HepG2 (cell line): ENCODE data around the gene ANKFY1. TPM values are rescaled to one million over a fixed set of nuclear protein-coding genes. Genes with fewer than 3 reads are reported as not detected.

Experiments
- BCL6 ChIP-seq: IDR thresholded peaks from 2 replicates; pipeline ENCODE4 v1.6.1; 2016; ENCODE audit warnings: missing genetic modification reagents, missing compliant biosample characterization
- DMTF1 ChIP-seq: sonication (generic); formaldehyde crosslinking; IDR thresholded peaks from 2 replicates; pipeline ENCODE4 v1.4.0; 2020; ENCODE audit warnings: mild to moderate bottlenecking, missing genetic modification reagents
- E2F5 ChIP-seq: sonication (generic); formaldehyde crosslinking; conservative IDR thresholded peaks from 2 replicates; pipeline ENCODE4 v1.4.0; 2020; ENCODE audit warnings: missing genetic modification reagents
- NFAT5 ChIP-seq: sonication (generic); formaldehyde crosslinking; IDR thresholded peaks from 2 replicates; pipeline ENCODE4 v1.4.0; 2020; ENCODE audit warnings: missing genetic modification reagents
- NFE2L1 ChIP-seq: sonication (generic); formaldehyde crosslinking; IDR thresholded peaks from 2 replicates; pipeline ENCODE4 v1.4.0; 2020; ENCODE audit warnings: missing genetic modification reagents, mild to moderate bottlenecking, borderline replicate concordance
- RBM39 ChIP-seq: fragments of 200-400 bp; formaldehyde crosslinking; IDR thresholded peaks from one replicate; pipeline ENCODE4 v1.6.1; 2018; ENCODE audit warnings: antibody characterized with exemption, mild to moderate bottlenecking, low read depth, low read length; ENCODE audit not compliant: poor library complexity, severe bottlenecking
- TMF1 ChIP-seq: sonication (generic); formaldehyde crosslinking; IDR thresholded peaks from 2 replicates; pipeline ENCODE4 v1.8.1; 2022; ENCODE audit warnings: low read depth, missing genetic modification reagents
- YY1 ChIP-seq: IDR thresholded peaks from 2 replicates; pipeline ENCODE4 v1.6.1; 2011; ENCODE audit warnings: low read length, low read depth, moderate library complexity, mild to moderate bottlenecking; ENCODE audit not compliant: insufficient read depth, insufficient replicate concordance
- ZBTB39 ChIP-seq: sonication (generic); formaldehyde crosslinking; IDR thresholded peaks from 2 replicates; pipeline ENCODE4 v1.5.0; 2020; ENCODE audit warnings: missing genetic modification reagents
- ZNF646 ChIP-seq: sonication (generic); formaldehyde crosslinking; IDR thresholded peaks from 2 replicates; pipeline ENCODE4 v1.9.0; 2021; ENCODE audit warnings: mild to moderate bottlenecking, missing genetic modification reagents
- ZSCAN22 ChIP-seq: sonication (generic); formaldehyde crosslinking; IDR thresholded peaks from 2 replicates; pipeline ENCODE4 v1.4.0; 2020; ENCODE audit warnings: mild to moderate bottlenecking, missing genetic modification reagents
- polyA plus RNA-seq, 8 experiments: library from polyadenylated mRNA; depleted of rRNA in 3 of 8; stranded (reverse) in 7 of 8; unstranded in 1 of 8; fragments of >200 nt; fragmentation: Illumina TruSeq in 4 of 8; extraction: Trizol in 4 of 8; gene quantifications; 2 replicates each; pipeline versions ENCODE4 v1.2.1 to v1.2.3, GENCODE V29; 2011 to 2016; ENCODE audit warnings: low read depth in 4 of 8, missing spikeins in 1 of 8, mixed read lengths in 1 of 8; ENCODE audit not compliant: insufficient read depth in 1 of 8
- total RNA-seq, 5 experiments: library from RNA; depleted of rRNA; stranded (reverse); fragments of >200 nt; fragmentation: Illumina TruSeq; extraction: Trizol; gene quantifications; 2 replicates each; pipeline ENCODE4 v1.2.3, GENCODE V29; 2016; ENCODE audit warnings: low read depth in 1 of 5

The ANKFY1 gene
- total and polyA plus RNA-seq, 2 of the 13 experiments (the other 11 are each of a cell fraction or from before 2014, with no cell fraction given): 11.9 to 16.8 TPM

- TF ChIP-seq ZNF646 (no peak), RBM39 (no peak), BCL6 (CRISPR knock-in tag) (peak; percentile 96), NFE2L1 (CRISPR knock-in tag) (no peak), DMTF1 (no peak), ZBTB39 (no peak), NFAT5 (no peak), ZSCAN22 (no peak), YY1 (no peak), TMF1 (CRISPR knock-in tag) (no peak), E2F5 (CRISPR knock-in tag) (no peak)
These were observed 15.8 kb downstream of the ANKFY1 start (continued) for GRCh38 chr17:4247971-4248388.
